Activated CD8-positive, alpha-beta memory T cell treated with anti-CD3 and anti-CD28 coated beads, Interleukin-2, amount 10 ng/mL, durations not matched to agents 7 days and 5 days (primary cell): Measurements from ENCODE around the gene GTF2A1. TPM values are rescaled to one million over a fixed set of nuclear protein-coding genes. Genes with fewer than 3 reads are reported as not detected.

Experiments
- ATAC-seq: fragments of 150-1000 bp; cut with Tn5 transposase; one replicate; pipeline ENCODE4 v1.10.0; 2021; ENCODE audit warnings: moderate library complexity
- CTCF ChIA-PET: fragments of 350-600 bp; sonication (Branson Sonifier 250); formaldehyde crosslinking; loops from one replicate; lab custom pipeline; 2021; ENCODE audit warnings: antibody characterized with exemption; lab: Charles Lee
- DNase-seq: peaks from one replicate; pipeline ENCODE4 v3.0.0-alpha.2; 2020
- H3K27ac Mint-ChIP-seq: one replicate; pipeline ENCODE4 v1.8.0; 2021; ENCODE audit warnings: mild to moderate bottlenecking, mixed read lengths
- H3K27me3 Mint-ChIP-seq: one replicate; pipeline ENCODE4 v1.8.0; 2021; ENCODE audit warnings: mixed read lengths
- H3K36me3 Mint-ChIP-seq: one replicate; pipeline ENCODE4 v1.8.0; 2021; ENCODE audit warnings: mild to moderate bottlenecking, mixed read lengths
- H3K4me1 Mint-ChIP-seq: one replicate; pipeline ENCODE4 v1.8.0; 2021; ENCODE audit warnings: mixed read lengths
- H3K4me3 Mint-ChIP-seq: one replicate; pipeline ENCODE4 v1.8.0; 2021; ENCODE audit warnings: mild to moderate bottlenecking, moderate library complexity, mixed read lengths
- H3K9me3 Mint-ChIP-seq: one replicate; pipeline ENCODE4 v1.8.0; 2022; ENCODE audit warnings: low read depth, mixed read lengths
- total RNA-seq, 2 experiments: library from RNA; stranded (reverse); gene quantifications; one replicate each; pipeline ENCODE4 v1.2.3, GENCODE V29; 2021

Gene GTF2A1
- total RNA-seq, 2 experiments from 2014 or later, result 32.2 to 34.7 TPM

DNA sequence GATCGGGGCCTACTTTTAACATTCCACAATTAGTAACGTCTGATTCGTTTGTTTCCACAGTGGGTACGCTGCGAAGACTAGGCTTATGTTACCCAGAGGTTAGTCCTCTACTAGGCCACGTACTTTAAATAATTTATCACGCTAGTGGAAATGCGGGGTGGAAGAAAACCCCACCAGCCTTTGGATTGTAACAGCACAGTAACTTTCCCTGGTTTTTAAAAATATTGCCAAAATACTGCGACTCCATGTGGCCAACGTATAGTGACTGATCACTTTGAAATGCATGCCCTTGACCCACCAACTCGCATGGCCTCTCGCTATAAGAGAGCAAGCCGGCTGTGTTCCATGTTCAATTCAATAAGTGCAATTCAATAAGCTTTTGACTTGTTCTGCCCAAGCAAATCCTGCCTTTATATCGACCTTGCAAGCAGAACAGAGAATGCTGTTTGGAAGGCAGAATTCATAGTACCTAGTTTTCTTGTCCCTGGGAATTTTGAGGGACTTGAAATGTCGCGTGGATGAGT lies 882 bp upstream of the GTF2A1 start:
- Mint-ChIP-seq H3K27ac (peak overlapping the region; percentile 97), H3K36me3 (peaks cover 14% of the 10 kb centered on the region), H3K4me3 (peak overlapping the region; percentile 85), H3K9me3 (no peaks in the 10 kb centered on the region), H3K4me1 (peaks cover 34% of the 10 kb centered on the region), H3K27me3 (peaks cover 3% of the 10 kb centered on the region)
- ATAC-seq (no peak), DNase-seq (no peak)
- CTCF ChIA-PET, result interaction anchor here (1.2 to 1.8 kb wide), 5 partner anchors 49 to 291 kb away, joined by 3 to 7 read pairs (median 5); no protein-coding TSS in a partner anchor

DNA sequence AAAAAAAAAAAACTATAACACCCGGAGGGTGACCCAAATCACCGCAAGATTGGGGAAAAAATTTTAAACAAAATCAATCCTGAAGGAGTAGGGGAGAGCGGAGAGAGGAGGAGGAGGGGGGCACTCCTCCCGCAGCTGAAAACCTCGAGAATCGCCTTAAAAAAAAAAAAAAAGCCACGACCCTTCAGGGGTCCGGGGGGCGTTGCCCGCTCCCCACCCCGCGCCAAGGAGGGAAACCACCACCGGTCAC lies 254 bp downstream of the GTF2A1 start:
- Mint-ChIP-seq H3K4me3 (peak overlapping the region; percentile 85), H3K27me3 (peaks cover 3% of the 10 kb centered on the region), H3K9me3 (no peaks in the 10 kb centered on the region), H3K27ac (peak overlapping the region; percentile 97), H3K4me1 (peaks cover 40% of the 10 kb centered on the region), H3K36me3 (peaks cover 23% of the 10 kb centered on the region)
- CTCF ChIA-PET, result interaction anchor here (1.2 to 1.8 kb wide), 5 partner anchors 19 to 244 kb away, joined by 3 to 7 read pairs (median 5); no protein-coding TSS in a partner anchor
- DNase-seq (no peak), ATAC-seq (no peak)

DNA sequence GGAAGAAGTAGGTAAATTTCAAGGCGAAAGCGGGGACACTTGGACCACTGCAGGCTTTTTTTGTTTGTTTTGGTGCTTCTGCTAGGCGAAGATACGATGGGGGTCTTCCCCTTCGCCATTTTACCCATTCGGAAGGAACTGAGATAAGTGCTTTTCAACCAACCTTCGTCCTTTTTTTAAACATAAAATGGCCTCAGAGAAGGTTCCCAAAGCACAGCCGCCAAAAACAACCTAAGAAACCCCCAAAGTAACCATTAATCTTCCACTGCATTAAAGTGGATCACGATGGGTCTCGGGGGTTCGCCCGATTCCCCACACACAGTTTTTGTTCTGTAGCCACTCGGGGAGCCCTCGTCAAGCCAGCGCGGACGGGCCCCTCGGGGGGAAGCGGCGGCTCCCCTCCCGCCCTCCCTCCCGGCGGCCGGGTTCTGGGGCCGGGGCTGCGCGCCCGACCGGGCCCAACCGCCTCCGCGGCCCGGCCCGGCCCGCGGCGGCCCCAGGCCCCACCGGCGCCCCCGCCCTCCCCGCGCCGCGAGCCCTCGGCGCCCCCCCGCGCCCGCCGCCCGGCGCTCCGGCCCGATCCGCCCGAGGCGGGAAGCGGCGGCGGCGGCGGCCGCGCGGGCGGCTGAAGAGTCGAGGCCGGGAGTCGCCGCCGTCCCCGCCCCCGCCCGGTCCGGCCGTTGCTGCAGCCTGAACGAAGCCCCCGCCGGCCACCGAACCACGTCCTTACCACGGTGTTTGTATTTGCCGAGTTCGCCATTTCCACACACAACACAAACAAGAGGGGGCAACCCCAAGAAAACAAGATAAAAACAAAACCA lies 790 bp downstream of the GTF2A1 start:
- Mint-ChIP-seq H3K27ac (peak overlapping the region; percentile 99), H3K4me1 (peaks cover 43% of the 10 kb centered on the region), H3K4me3 (peak overlapping the region; percentile 93), H3K36me3 (peaks cover 27% of the 10 kb centered on the region), H3K27me3 (peaks cover 3% of the 10 kb centered on the region), H3K9me3 (no peaks in the 10 kb centered on the region)
- ATAC-seq, result peak; percentile 5
- DNase-seq, result peak; percentile 61
- CTCF ChIA-PET, result interaction anchor here (1.2 to 1.8 kb wide), 8 partner anchors 19 to 284 kb away, joined by 3 to 7 read pairs (median 4); no protein-coding TSS in a partner anchor

DNA sequence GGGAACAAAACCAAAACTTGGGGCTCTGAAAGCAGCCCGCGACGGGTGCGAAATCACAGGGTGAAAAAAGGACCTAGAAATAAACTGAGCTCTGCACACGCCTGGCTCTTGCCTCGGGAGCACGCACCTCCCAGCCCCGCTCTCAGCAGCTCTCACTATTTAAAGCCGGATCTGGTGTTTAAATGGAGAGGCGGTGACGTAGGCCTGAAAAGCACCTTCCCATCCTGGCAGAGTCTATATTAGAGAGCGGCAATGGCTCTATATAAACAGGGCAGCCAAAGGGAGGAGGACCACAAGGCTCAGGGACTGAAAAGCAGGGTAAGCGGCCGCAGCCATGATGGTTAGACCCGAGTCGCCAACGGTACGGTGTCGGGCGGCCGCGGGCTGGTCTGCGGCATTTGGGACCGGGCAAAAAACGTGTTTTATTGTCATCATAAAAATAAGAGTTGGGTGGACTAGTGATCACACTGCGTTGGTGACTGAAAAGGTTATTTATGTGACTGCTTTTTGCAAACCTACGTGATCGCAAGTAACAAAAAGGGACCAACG lies 1.5 kb downstream of the GTF2A1 start:
- Mint-ChIP-seq H3K4me3 (peak overlapping the region; percentile 93), H3K4me1 (peaks cover 44% of the 10 kb centered on the region), H3K9me3 (no peaks in the 10 kb centered on the region), H3K27me3 (peaks cover 3% of the 10 kb centered on the region), H3K36me3 (peaks cover 29% of the 10 kb centered on the region), H3K27ac (peak overlapping the region; percentile 99)
- ATAC-seq (peak; percentile 63), DNase-seq (peak; percentile 91)
- CTCF ChIA-PET, result interaction anchor here (1.0 to 1.4 kb wide), 6 partner anchors 21 to 283 kb away, joined by 3 to 7 read pairs (median 4); no protein-coding TSS in a partner anchor

DNA sequence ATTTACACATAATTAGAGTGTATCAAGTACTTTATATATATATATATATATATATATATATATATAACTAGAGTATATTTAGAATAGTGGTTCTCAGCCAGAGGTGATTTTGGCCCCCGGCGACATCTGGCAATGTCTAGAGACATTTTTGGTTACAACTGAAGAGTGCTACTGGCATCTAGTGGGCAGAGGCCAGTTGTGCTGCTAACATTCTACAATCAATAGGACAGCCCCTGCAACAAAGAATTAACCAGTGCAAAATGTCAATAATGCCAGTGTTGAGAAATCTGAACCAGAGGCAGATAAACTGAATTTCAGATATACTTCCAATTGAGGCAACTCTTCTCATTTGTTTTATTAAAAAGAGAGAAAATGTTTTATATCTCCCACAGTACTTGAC lies 8.9 kb downstream of the GTF2A1 start:
- ATAC-seq (peak; percentile 53), DNase-seq (no peak)
- H3K4me1 Mint-ChIP-seq, result peaks cover 22% of the 10 kb centered on the region
- H3K27me3 Mint-ChIP-seq, result no peaks in the 10 kb centered on the region
- no peak overlapping the region for H3K27ac Mint-ChIP-seq
- no peak overlapping the region for H3K4me3 Mint-ChIP-seq
- peaks cover 51% of the 10 kb centered on the region for H3K36me3 Mint-ChIP-seq
- H3K9me3 Mint-ChIP-seq, result no peaks in the 10 kb centered on the region
- CTCF ChIA-PET, result interaction anchor here (1.3 to 1.4 kb wide), 3 partner anchors 19 to 215 kb away, joined by 3 to 5 read pairs (median 3); no protein-coding TSS in a partner anchor

DNA sequence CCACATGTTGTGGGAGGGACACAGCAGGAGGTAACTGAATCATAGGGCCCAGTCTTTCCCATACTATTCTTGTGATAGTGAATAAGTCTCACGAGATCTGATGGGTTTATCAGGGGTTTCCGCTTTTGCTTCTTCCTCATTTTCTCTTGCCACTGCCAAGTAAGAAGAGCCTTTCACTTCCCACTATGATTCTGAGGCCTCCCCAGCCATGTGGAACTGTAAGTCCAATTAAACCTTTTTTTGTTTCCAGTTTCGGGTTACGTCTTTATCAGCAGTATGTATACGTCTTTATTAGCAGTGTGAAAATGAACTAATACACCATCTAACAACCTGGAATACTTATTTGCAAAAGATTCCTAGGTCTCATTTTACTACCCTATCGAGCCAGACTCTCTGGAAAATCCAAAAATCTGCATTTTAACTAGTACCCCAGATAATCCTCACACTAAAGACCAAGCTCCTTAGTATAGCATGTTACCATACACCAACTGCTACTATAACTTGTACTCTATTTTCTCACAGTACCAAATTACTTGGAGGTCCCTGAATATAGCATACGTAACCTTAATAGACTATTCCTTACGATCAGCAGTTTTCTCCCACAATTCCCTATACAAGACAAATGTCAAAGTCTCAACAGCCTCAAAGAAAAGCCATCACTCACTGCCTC lies 11.5 kb downstream of the GTF2A1 start:
- Mint-ChIP-seq H3K4me3 (no peak overlapping the region), H3K4me1 (peaks cover 15% of the 10 kb centered on the region), H3K27ac (no peak overlapping the region), H3K36me3 (peaks cover 52% of the 10 kb centered on the region), H3K27me3 (no peaks in the 10 kb centered on the region), H3K9me3 (no peaks in the 10 kb centered on the region)
- ATAC-seq, result no peak
- no peak for DNase-seq
- CTCF ChIA-PET, result interaction anchor here (1.6 kb wide), 1 partner anchor 17 kb away, joined by 3 read pairs; no protein-coding TSS in a partner anchor

DNA sequence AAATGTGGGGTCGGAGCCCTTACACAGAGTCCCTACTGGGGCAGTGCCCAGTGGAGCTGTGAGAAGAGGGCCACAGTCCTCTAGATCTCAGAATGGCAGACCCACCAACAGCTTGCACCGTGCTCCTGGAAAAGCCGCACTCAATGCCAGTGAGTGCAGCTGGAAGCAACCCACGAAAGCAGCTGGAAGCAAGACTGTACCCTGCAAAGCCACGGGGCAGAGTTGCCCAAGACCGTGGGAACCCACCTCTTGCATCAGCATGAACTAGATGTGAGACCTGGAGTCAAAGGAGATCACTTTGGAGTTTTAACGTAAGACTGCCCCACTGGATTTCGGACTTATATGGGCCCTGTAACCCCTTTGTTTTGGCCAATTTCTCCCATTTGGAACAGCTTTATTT lies 12.3 kb downstream of the GTF2A1 start:
- no peak overlapping the region for H3K27ac Mint-ChIP-seq
- DNase-seq (no peak), ATAC-seq (no peak)
- peaks cover 53% of the 10 kb centered on the region for H3K36me3 Mint-ChIP-seq
- H3K4me3 Mint-ChIP-seq, result no peak overlapping the region
- CTCF ChIA-PET, result interaction anchor here (1.6 kb wide), 1 partner anchor 16 kb away, joined by 3 read pairs; no protein-coding TSS in a partner anchor
- no peaks in the 10 kb centered on the region for H3K27me3 Mint-ChIP-seq
- no peaks in the 10 kb centered on the region for H3K9me3 Mint-ChIP-seq
- peaks cover 13% of the 10 kb centered on the region for H3K4me1 Mint-ChIP-seq

DNA sequence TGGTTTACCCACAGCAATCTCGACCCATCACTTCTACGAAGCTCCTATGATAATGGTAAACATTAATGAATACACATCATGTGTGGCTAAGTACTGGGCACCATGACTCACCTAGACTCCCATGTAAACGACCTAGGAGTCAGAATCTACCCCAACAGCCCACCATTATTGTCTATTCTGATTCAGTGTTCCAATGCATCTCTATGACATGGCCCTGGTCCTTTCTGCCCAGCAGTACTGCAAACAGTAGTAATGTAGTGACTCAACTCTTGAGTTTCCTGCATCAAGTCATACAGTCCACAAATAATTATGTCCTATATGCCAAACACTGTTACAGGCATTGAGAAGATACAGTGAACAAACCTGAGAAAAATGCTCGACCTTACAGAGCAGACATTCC lies 14.6 kb downstream of the GTF2A1 start:
- peaks cover 58% of the 10 kb centered on the region for H3K36me3 Mint-ChIP-seq
- no peak overlapping the region for H3K27ac Mint-ChIP-seq
- CTCF ChIA-PET, result no interaction called here
- peaks cover 4% of the 10 kb centered on the region for H3K4me1 Mint-ChIP-seq
- ATAC-seq, result peak; percentile 53
- H3K27me3 Mint-ChIP-seq, result no peaks in the 10 kb centered on the region
- H3K9me3 Mint-ChIP-seq, result no peaks in the 10 kb centered on the region
- DNase-seq, result no peak
- no peak overlapping the region for H3K4me3 Mint-ChIP-seq

DNA sequence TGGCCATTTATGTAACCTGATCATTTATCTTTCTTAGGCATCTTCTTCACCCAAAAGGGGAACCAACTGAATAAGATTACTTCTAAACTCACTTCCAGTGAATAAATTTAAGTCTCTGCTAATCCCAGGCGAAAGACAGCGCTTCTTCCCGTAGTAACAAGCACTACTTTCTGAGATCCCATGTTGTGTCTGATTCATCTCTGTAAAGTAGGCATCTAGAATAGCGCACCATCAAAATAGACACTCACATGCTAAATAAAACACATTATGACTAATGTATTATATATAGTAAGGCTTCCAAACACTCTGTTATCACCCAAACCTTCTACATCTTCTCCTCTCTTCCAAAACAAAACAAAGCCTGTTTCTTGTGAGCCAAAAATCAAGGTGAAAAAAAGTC lies 15.1 kb downstream of the GTF2A1 start:
- H3K4me3 Mint-ChIP-seq, result no peak overlapping the region
- peaks cover 59% of the 10 kb centered on the region for H3K36me3 Mint-ChIP-seq
- H3K27ac Mint-ChIP-seq, result no peak overlapping the region
- H3K4me1 Mint-ChIP-seq, result peaks cover 4% of the 10 kb centered on the region
- H3K9me3 Mint-ChIP-seq, result no peaks in the 10 kb centered on the region
- CTCF ChIA-PET, result no interaction called here
- H3K27me3 Mint-ChIP-seq, result no peaks in the 10 kb centered on the region
- DNase-seq, result no peak
- no peak for ATAC-seq

DNA sequence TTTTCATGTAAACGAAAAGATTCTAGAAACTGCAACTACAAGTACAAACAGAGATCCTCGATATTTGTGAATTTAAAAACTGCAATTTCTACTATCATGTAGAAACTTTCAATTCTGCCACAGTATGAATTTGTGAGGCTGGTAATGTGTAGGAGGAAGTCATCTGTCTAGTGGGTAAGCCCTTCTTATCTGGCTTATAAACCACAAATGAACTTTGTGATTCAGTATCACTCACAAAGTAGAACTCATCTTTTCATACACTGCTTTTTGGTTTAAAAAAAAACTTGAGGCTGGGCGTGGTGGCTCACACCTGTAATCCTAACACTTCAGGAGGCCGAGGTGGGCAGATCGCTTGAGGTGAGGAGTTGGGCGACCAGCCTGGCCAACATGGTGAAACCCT lies 20.7 kb downstream of the GTF2A1 start:
- peaks cover 45% of the 10 kb centered on the region for H3K36me3 Mint-ChIP-seq
- ATAC-seq (peak; percentile 77), DNase-seq (no peak)
- no peak overlapping the region for H3K4me3 Mint-ChIP-seq
- H3K4me1 Mint-ChIP-seq, result peaks cover 14% of the 10 kb centered on the region
- H3K27ac Mint-ChIP-seq, result peak overlapping the region; percentile 72
- CTCF ChIA-PET, result no interaction called here
- H3K27me3 Mint-ChIP-seq, result no peaks in the 10 kb centered on the region
- H3K9me3 Mint-ChIP-seq, result no peaks in the 10 kb centered on the region

DNA sequence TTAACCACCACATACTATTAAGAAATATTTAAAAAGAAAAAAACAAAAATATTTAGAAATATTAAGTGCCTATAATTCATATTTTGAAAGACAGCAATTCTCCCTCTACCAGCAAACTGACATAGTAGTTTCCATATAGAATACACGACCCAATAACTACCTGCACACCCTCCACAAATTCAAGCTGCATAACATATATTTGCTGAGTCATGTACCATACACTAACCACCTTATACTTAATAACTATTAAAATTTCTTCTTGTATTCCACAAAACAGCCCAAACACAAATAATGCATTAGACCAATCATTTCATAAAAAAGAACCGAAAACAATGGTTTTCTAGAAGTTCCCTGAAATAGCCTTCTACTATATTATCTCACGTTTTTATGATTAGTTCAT lies 21.7 kb downstream of the GTF2A1 start:
- Mint-ChIP-seq H3K27ac (no peak overlapping the region), H3K4me1 (peaks cover 16% of the 10 kb centered on the region), H3K36me3 (peaks cover 48% of the 10 kb centered on the region), H3K4me3 (no peak overlapping the region), H3K27me3 (no peaks in the 10 kb centered on the region), H3K9me3 (no peaks in the 10 kb centered on the region)
- ATAC-seq (no peak), DNase-seq (no peak)
- CTCF ChIA-PET, result interaction anchor here (1.6 kb wide), 1 partner anchor 20 kb away, joined by 4 read pairs; no protein-coding TSS in a partner anchor

DNA sequence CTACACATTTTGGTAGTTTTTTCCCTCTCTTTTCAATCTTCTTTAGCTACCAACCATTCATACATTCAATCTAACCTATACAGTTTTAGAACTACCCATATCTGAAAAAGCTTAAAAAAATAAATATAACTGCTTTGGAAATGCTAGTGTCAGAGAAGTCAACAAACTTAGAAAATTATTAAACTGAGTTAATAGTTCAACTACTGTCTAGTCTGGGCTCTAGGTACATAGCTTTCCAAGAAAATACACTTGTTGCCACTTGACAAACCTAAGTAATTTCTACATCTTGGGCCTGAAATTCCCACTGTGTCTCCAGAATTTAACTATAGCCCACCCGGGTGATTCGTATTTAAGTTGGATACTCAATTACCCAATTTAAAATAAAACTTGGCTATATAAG lies 22.1 kb downstream of the GTF2A1 start:
- ATAC-seq (no peak), DNase-seq (no peak)
- no peaks in the 10 kb centered on the region for H3K9me3 Mint-ChIP-seq
- H3K36me3 Mint-ChIP-seq, result peaks cover 49% of the 10 kb centered on the region
- no peak overlapping the region for H3K4me3 Mint-ChIP-seq
- CTCF ChIA-PET, result interaction anchor here (0.6 to 1.6 kb wide), 3 partner anchors 20 to 266 kb away, joined by 3 to 4 read pairs (median 3); no protein-coding TSS in a partner anchor
- no peaks in the 10 kb centered on the region for H3K27me3 Mint-ChIP-seq
- H3K27ac Mint-ChIP-seq, result no peak overlapping the region
- peaks cover 20% of the 10 kb centered on the region for H3K4me1 Mint-ChIP-seq
